Germinal center (tissue), 1 donor: ENCODE results near the gene CXCR1.
"Not testable (repeated sequence)": the region's sequence is repeated elsewhere in the genome, so short reads cannot be mapped to it uniquely, and the experiment has no call there.

Experiments
- DNase-seq: peaks from one replicate; pipeline ENCODE4 v3.0.0; 2012; ENCODE audit warnings: mixed read lengths, low spot score

Gene CXCR1

GRCh38 chr2:218166791-218167190 is at the start of gene CXCR1:
Gene CXCR1, minus strand, starts transcription at chr2:218166962. Its CDS starts 1,751 bp downstream, at chr2:218165211.
- no peak for DNase-seq

GRCh38 chr2:218216336-218216673 is 49.5 kb upstream of the CXCR1 start:
- no peak for DNase-seq

GRCh38 chr2:218214116-218214515 is 47.4 kb upstream of the CXCR1 start:
- DNase-seq: no peak

- DNase-seq: no peak
Observed at GRCh38 chr2:218209078-218209477, 42.3 kb upstream of the CXCR1 start.

GRCh38 chr2:218202266-218202665 is 35.5 kb upstream of the CXCR1 start:
- DNase-seq: no peak

GRCh38 chr2:218196974-218197373 is 30.2 kb upstream of the CXCR1 start:
- DNase-seq: no peak

GRCh38 chr2:218194880-218195279 is 28.1 kb upstream of the CXCR1 start:
- no peak for DNase-seq

- DNase-seq: no peak
Observed at GRCh38 chr2:218193701-218194100, 26.9 kb upstream of the CXCR1 start.

GRCh38 chr2:218192902-218193430 is 26.2 kb upstream of the CXCR1 start:
- no peak for DNase-seq

- no peak for DNase-seq
Observed at GRCh38 chr2:218188528-218188927, 21.8 kb upstream of the CXCR1 start.

- DNase-seq: no peak
Observed at GRCh38 chr2:218187296-218188015, 20.7 kb upstream of the CXCR1 start.

GRCh38 chr2:218186876-218187275 is 20.1 kb upstream of the CXCR1 start:
- no peak for DNase-seq

GRCh38 chr2:218186355-218186766 is 19.6 kb upstream of the CXCR1 start:
- DNase-seq: peak; percentile 74

GRCh38 chr2:218184331-218184730 is 17.6 kb upstream of the CXCR1 start:
- no peak for DNase-seq

- DNase-seq: no peak
Observed at GRCh38 chr2:218180467-218181114, 13.8 kb upstream of the CXCR1 start.

- no peak for DNase-seq
Observed at GRCh38 chr2:218179782-218180181, 13.0 kb upstream of the CXCR1 start.

GRCh38 chr2:218172845-218173244 is 6.1 kb upstream of the CXCR1 start:
- no peak for DNase-seq

- not testable (repeated sequence) for DNase-seq
Observed at GRCh38 chr2:218171744-218172143, 5.0 kb upstream of the CXCR1 start.

- DNase-seq: no peak
Observed at GRCh38 chr2:218169757-218170546, 3.2 kb upstream of the CXCR1 start.

- peak; percentile 73 for DNase-seq
Observed at GRCh38 chr2:218168635-218169462, 2.1 kb upstream of the CXCR1 start.

- no peak for DNase-seq
Observed at GRCh38 chr2:218168016-218168415, 1.3 kb upstream of the CXCR1 start.

GRCh38 chr2:218162814-218163213 is 3.9 kb downstream of the CXCR1 start:
- no peak for DNase-seq
